ENCODE data around the gene SMG7. TPM values are rescaled to one million over a fixed set of nuclear protein-coding genes. Genes with fewer than 3 reads are reported as not detected.

The SMG7 gene
- total and polyA plus RNA-seq, 12 donors: 15.4 to 54.4 (median 34.9) TPM

DNA sequence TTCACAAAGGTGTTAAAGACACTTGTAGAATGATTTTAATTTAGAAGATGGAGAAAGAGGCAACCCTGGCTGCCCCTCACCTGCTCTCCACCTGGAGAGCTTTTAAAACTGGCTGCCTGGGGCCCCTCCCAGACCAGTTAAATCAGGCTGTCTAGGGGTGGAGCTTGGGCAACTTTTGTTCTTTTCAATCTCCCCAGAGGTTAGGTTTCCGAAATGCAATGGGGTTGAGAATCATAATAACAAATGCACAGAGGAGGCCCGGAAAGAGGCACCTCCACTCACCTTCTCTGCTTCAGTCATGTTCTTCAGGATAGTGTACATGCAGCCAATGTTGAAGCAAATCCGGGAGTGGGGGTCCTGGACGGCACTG is 117.6 kb downstream of the SMG7 start:
- H3K9me3 ChIP-seq (replicated peaks in 1 of 3): no peaks in the 10 kb centered on the region
- TF ChIP-seq POLR2A (IDR thresholded peaks at IDR 0.05): no peak
- TF ChIP-seq, protein P1, sequence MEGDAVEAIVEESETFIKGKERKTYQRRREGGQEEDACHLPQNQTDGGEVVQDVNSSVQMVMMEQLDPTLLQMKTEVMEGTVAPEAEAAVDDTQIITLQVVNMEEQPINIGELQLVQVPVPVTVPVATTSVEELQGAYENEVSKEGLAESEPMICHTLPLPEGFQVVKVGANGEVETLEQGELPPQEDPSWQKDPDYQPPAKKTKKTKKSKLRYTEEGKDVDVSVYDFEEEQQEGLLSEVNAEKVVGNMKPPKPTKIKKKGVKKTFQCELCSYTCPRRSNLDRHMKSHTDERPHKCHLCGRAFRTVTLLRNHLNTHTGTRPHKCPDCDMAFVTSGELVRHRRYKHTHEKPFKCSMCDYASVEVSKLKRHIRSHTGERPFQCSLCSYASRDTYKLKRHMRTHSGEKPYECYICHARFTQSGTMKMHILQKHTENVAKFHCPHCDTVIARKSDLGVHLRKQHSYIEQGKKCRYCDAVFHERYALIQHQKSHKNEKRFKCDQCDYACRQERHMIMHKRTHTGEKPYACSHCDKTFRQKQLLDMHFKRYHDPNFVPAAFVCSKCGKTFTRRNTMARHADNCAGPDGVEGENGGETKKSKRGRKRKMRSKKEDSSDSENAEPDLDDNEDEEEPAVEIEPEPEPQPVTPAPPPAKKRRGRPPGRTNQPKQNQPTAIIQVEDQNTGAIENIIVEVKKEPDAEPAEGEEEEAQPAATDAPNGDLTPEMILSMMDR (IDR thresholded peaks at IDR 0.05): no peak
- no peaks in the 10 kb centered on the region for H3K36me3 ChIP-seq (replicated peaks in 1 of 2)
- H3K4me3 ChIP-seq: peak overlapping the region in 1 of 4 donors; percentile 38
- no peaks in the 10 kb centered on the region for H3K4me1 ChIP-seq (replicated peaks in 1 of 2)
- 76 to 85% (median 80%) methylated on average over 2 to 4 of the region's 4 CpGs for WGBS, 4 donors
- peak overlapping the region in 4 of 5 donors; percentile 15 to 83 (median 20) for H3K27ac ChIP-seq
- no peaks in the 10 kb centered on the region for H3K27me3 ChIP-seq
- intact Hi-C loops (cut with DNase I): no loop called here
- DNase-seq: no peak

DNA sequence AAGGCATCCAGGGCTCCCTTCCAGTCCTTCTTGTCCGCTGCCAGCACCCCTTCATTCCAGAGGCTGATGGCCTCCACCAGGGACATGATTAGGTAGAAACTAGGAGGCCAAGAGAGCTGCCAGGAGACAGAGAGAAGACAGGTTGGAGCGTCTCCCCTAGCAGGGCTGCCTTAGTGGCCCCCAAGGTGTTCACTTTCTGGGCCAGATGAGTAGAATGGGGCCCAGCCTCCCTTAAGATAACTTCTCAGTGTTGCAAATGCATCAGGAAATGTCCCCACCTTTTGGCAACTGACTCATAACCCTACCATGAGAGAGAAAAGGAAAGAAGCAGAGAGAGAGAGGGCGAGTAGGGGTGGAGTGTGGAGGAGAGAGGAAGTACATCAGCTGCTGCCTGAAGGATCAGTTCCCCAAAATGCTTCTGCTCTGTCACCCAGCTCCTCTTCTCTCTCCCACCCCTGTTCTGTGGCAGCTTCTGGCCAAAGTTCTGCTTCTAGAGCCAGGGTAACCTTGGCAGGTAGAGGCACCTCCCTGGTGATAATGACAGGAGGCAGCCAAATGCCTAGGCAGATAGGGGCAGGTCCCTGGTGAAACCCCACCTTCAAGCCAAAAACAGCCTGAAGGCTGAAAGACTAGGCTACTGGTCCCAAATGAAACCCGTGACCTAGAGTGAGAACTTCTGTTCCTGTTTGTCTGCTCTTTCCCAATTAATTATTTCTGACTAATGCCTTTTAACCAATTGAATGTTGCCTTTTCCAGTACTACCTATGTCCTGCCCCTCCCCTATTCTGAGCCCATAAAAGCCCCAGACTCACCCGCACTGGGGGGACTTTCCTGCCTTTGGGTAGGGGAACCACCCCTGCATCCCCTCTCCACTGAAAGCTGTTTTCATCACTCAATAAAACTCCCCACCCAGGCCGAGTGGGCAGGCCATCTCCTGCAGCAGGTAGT is 118.2 kb downstream of the SMG7 start, which contains the start of gene NCF2:
NCF2 (minus strand) TSS at position 216 of the 948 bp plus-strand sequence; CDS start at position 86, 130 bp downstream.
- WGBS, 4 donors: 59 to 76% (median 71%) methylated on average over 5 to 6 of the region's 6 CpGs

DNA sequence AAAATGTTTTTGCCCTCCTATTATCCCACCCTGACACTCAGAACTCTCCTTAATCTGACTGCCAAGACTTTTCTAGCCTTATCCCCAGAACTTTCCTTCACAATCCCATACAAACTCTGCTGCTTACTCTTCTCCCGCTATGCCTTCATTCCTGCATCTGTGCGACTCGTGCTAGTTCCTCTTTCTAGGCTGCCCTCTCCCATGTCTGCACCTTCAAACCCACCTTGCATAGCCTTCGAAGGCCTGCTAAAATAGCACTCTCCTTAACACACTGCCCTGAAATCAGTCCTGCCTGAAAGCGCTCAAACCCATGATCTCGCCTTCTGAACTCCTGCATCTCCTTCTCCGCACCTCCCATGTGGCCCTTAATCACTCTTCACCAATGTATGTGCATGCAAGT is 120.4 kb downstream of the SMG7 start:
- intact Hi-C loops (cut with DNase I): no loop called here
- no peaks in the 10 kb centered on the region for H3K9me3 ChIP-seq (replicated peaks in 1 of 3)
- TF ChIP-seq POLR2A (IDR thresholded peaks at IDR 0.05): no peak
- TF ChIP-seq, protein P1 (IDR thresholded peaks at IDR 0.05): no peak
- DNase-seq: no peak
- WGBS, 4 donors: 81 to 90% (median 89%) methylated on average over 7 of the region's 7 CpGs
- no peak overlapping the region for H3K4me3 ChIP-seq
- no peaks in the 10 kb centered on the region for H3K27me3 ChIP-seq
- H3K4me1 ChIP-seq (replicated peaks in 1 of 2): no peaks in the 10 kb centered on the region
- H3K27ac ChIP-seq: peak overlapping the region in 1 of 5 donors; percentile 45
- H3K36me3 ChIP-seq (replicated peaks in 1 of 2): no peaks in the 10 kb centered on the region

More for the DNA sequence above, 118.2 kb downstream of the SMG7 start, which contains the start of gene NCF2:
- peak in 5 of 7 donors; percentile 24 to 58 (median 33) for DNase-seq
- peak within 1 kb of the TSS in 4 of 5 donors; percentile 17 to 83 (median 42) for H3K27ac ChIP-seq
- no peaks in the 10 kb centered on the region for H3K27me3 ChIP-seq
- no peaks in the 10 kb centered on the region for H3K9me3 ChIP-seq (replicated peaks in 1 of 3)
- H3K4me3 ChIP-seq: peak within 1 kb of the TSS in 1 of 4 donors; percentile 38
- no peaks in the 10 kb centered on the region for H3K36me3 ChIP-seq (replicated peaks in 1 of 2)
- no peak for TF ChIP-seq POLR2A (IDR thresholded peaks at IDR 0.05)
- TF ChIP-seq, protein P1 (IDR thresholded peaks at IDR 0.05): no peak
- intact Hi-C loops (cut with DNase I): no loop called here
- no peaks in the 10 kb centered on the region for H3K4me1 ChIP-seq (replicated peaks in 1 of 2)

DNA sequence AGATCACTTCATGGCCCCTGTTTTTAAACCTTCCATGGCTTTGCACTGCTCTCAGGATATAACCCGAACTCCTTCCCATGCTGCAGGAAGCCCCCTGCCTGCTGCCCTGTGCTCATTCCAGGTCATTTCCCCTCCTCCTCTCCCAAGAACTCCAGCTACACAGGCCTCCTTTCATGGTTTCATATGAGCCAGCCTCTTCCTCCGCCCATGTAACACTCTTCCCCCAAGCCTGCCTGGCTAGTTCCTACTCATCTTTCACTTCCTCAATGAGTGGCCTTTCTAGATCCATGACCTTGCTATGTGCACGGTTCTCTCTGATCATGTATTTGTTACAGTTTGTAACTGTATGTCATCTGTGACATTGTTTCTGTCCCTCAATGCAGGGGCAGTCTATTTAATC is 121.1 kb downstream of the SMG7 start:
- no peak overlapping the region for H3K4me3 ChIP-seq
- no peaks in the 10 kb centered on the region for H3K27me3 ChIP-seq
- no peaks in the 10 kb centered on the region for H3K9me3 ChIP-seq (replicated peaks in 1 of 3)
- peaks cover 0 to 4% of the 10 kb centered on the region in 2 donors for H3K4me1 ChIP-seq (replicated peaks in 1 of 2)
- DNase-seq: peak in 3 of 7 donors; percentile 27 to 35 (median 30)
- TF ChIP-seq, protein P1 (IDR thresholded peaks at IDR 0.05): no peak
- no peak for TF ChIP-seq POLR2A (IDR thresholded peaks at IDR 0.05)
- H3K36me3 ChIP-seq (replicated peaks in 1 of 2): no peaks in the 10 kb centered on the region
- H3K27ac ChIP-seq: peak overlapping the region in 1 of 5 donors; percentile 45
- 46 to 64% (median 52%) methylated on average over 3 of the region's 3 CpGs for WGBS, 4 donors
- intact Hi-C loops (cut with DNase I): no loop called here

Measured in adrenal gland (tissue), 12 donors.